ENCODE results near the gene IFT27. TPM values are rescaled to one million over a fixed set of nuclear protein-coding genes. Genes with fewer than 3 reads are reported as not detected.

The IFT27 gene
- polyA plus RNA-seq, 1 donor from 2014 or later, result 111 TPM

DNA sequence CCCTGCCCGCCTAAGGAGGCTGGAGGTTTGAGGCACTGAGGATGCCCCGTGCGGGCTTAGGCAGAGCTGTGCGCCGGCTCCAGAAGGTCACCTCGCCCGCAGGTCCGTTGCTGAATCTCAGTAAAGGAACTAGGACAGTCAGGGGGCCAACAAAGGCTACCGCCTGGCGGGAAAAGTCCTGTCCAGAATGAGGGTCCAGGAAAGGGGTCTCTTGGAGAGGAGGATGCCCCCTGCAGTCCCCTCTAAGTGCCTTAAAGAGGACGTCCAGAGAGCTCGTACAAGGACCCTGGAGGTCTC is 40.4 kb upstream of the IFT27 start:
- Histone ChIP-seq H3K9me2 (ENCODE audit: insufficient read depth, low read length) (no peaks in the 10 kb centered on the region), H3K4me3 (ENCODE audit: low read length) (peak overlapping the region; percentile 65), H3F3A (ENCODE audit: insufficient read depth, low read length, poor library complexity, severe bottlenecking) (no peaks in the 10 kb centered on the region), H3K79me2 (replicated peaks; ENCODE audit: insufficient read depth, low read length) (no peaks in the 10 kb centered on the region), H3K27ac (ENCODE audit: low read length) (no peak overlapping the region), H2AFZ (ENCODE audit: low read depth, low read length) (no peak overlapping the region), H3K9me3 (ENCODE audit: low read length) (no peaks in the 10 kb centered on the region), H4K20me1 (ENCODE audit: insufficient read depth) (no peaks in the 10 kb centered on the region), H3K4me2 (ENCODE audit: low read length) (peak overlapping the region; percentile 35), H3K36me3 (ENCODE audit: insufficient read depth, low read length) (no peaks in the 10 kb centered on the region), H3K27me3 (ENCODE audit: insufficient read depth, low read depth, low read length) (peaks cover 43% of the 10 kb centered on the region), H3K9ac (ENCODE audit: low read length) (no peak overlapping the region)
- TF ChIP-seq SMC3 (conservative IDR thresholded peaks at IDR 0.05; ENCODE audit: poor library complexity), result no peak
- TF ChIP-seq RAD21 (conservative IDR thresholded peaks at IDR 0.05), result no peak
- TF ChIP-seq EZH2 (IDR thresholded peaks at IDR 0.05; ENCODE audit: borderline replicate concordance, insufficient read depth, low read length, poor library complexity, severe bottlenecking), result no peak
- no peak for TF ChIP-seq TAF1 (IDR thresholded peaks at IDR 0.05; ENCODE audit: low read depth)
- no peak for TF ChIP-seq POLR2AphosphoS5 (IDR thresholded peaks at IDR 0.05)
- TF ChIP-seq, protein P1, sequence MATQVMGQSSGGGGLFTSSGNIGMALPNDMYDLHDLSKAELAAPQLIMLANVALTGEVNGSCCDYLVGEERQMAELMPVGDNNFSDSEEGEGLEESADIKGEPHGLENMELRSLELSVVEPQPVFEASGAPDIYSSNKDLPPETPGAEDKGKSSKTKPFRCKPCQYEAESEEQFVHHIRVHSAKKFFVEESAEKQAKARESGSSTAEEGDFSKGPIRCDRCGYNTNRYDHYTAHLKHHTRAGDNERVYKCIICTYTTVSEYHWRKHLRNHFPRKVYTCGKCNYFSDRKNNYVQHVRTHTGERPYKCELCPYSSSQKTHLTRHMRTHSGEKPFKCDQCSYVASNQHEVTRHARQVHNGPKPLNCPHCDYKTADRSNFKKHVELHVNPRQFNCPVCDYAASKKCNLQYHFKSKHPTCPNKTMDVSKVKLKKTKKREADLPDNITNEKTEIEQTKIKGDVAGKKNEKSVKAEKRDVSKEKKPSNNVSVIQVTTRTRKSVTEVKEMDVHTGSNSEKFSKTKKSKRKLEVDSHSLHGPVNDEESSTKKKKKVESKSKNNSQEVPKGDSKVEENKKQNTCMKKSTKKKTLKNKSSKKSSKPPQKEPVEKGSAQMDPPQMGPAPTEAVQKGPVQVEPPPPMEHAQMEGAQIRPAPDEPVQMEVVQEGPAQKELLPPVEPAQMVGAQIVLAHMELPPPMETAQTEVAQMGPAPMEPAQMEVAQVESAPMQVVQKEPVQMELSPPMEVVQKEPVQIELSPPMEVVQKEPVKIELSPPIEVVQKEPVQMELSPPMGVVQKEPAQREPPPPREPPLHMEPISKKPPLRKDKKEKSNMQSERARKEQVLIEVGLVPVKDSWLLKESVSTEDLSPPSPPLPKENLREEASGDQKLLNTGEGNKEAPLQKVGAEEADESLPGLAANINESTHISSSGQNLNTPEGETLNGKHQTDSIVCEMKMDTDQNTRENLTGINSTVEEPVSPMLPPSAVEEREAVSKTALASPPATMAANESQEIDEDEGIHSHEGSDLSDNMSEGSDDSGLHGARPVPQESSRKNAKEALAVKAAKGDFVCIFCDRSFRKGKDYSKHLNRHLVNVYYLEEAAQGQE (IDR thresholded peaks at IDR 0.05; ENCODE audit: borderline replicate concordance), result no peak
- TF ChIP-seq, protein P2, sequence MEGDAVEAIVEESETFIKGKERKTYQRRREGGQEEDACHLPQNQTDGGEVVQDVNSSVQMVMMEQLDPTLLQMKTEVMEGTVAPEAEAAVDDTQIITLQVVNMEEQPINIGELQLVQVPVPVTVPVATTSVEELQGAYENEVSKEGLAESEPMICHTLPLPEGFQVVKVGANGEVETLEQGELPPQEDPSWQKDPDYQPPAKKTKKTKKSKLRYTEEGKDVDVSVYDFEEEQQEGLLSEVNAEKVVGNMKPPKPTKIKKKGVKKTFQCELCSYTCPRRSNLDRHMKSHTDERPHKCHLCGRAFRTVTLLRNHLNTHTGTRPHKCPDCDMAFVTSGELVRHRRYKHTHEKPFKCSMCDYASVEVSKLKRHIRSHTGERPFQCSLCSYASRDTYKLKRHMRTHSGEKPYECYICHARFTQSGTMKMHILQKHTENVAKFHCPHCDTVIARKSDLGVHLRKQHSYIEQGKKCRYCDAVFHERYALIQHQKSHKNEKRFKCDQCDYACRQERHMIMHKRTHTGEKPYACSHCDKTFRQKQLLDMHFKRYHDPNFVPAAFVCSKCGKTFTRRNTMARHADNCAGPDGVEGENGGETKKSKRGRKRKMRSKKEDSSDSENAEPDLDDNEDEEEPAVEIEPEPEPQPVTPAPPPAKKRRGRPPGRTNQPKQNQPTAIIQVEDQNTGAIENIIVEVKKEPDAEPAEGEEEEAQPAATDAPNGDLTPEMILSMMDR (IDR thresholded peaks at IDR 0.05; ENCODE audit: poor library complexity, severe bottlenecking), result no peak
- TF ChIP-seq MXI1 (conservative IDR thresholded peaks at IDR 0.05; ENCODE audit: poor library complexity, severe bottlenecking), result no peak
- no peak for TF ChIP-seq EP300 (conservative IDR thresholded peaks at IDR 0.05; ENCODE audit: poor library complexity, severe bottlenecking)

DNA sequence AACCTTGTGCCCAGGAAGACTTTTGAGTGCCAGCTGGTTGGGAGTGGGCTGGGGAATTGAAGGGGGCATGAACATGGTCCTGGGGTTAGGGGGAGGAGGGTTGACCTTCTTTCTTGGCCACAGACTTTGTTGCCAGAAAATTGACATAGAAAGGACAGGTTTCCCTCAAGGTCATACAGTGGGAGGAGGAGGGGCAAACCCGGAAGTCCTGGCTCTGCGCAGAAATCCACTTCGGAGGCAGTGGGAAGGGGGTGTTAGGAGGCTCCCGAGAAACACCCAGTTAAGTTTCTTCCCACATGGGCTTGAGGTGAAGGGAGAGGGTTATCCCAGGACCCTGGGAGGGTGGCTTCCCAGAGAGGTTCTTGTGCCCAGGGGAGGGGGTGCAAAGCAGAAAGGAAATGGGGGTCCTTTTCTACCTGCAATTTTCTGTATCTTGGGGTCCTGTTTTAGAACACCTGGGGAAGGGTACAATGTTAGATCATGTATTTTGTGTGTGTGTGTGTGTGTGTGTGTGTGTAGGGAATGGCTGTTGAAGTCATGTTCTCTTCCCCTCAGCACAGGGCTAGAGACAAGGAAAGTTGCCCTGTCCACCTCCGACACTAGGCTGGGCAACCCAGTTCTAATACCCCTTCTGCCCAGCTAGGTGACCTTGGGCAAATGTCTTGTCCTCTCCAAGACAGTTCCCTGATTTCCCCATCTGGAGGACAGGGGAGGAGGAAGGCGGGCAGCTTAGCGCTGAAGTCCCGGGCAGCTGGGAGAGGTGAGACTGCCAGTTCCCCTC is 39.8 kb upstream of the IFT27 start:
- no peak overlapping the region for H3K9ac ChIP-seq (ENCODE audit: low read length)
- no peak overlapping the region for H3K4me2 ChIP-seq (ENCODE audit: low read length)
- H3F3A ChIP-seq (ENCODE audit: insufficient read depth, low read length, poor library complexity, severe bottlenecking), result no peaks in the 10 kb centered on the region
- no peak overlapping the region for H2AFZ ChIP-seq (ENCODE audit: low read depth, low read length)
- H3K79me2 ChIP-seq (replicated peaks; ENCODE audit: insufficient read depth, low read length), result no peaks in the 10 kb centered on the region
- peak overlapping the region; percentile 65 for H3K4me3 ChIP-seq (ENCODE audit: low read length)
- no peak for TF ChIP-seq POLR2AphosphoS5 (IDR thresholded peaks at IDR 0.05)
- H3K27me3 ChIP-seq (ENCODE audit: insufficient read depth, low read depth, low read length), result peaks cover 43% of the 10 kb centered on the region
- no peaks in the 10 kb centered on the region for H4K20me1 ChIP-seq (ENCODE audit: insufficient read depth)
- H3K9me3 ChIP-seq (ENCODE audit: low read length), result no peaks in the 10 kb centered on the region
- no peaks in the 10 kb centered on the region for H3K36me3 ChIP-seq (ENCODE audit: insufficient read depth, low read length)
- no peak overlapping the region for H3K27ac ChIP-seq (ENCODE audit: low read length)
- H3K9me2 ChIP-seq (ENCODE audit: insufficient read depth, low read length), result no peaks in the 10 kb centered on the region
